OCI-LY7 (cell line): Measurements from ENCODE around the gene CHTF8.

ENCODE experiments used
- CTCF ChIP-seq: fragments of 200-600 bp; sonication (generic); conservative IDR thresholded peaks from 2 replicates; pipeline ENCODE4 v1.5.1; 2014; ENCODE audit warnings: mild to moderate bottlenecking, antibody characterized with exemption, low read length, moderate library complexity, mixed read lengths
- EZH2phosphoT487 ChIP-seq: fragments of 200-600 bp; sonication (generic); IDR thresholded peaks from 2 replicates; pipeline ENCODE4 v1.6.1; 2018; ENCODE audit warnings: low read depth, borderline replicate concordance, mild to moderate bottlenecking, mixed run types, antibody characterized with exemption, low read length, moderate library complexity, mixed read lengths

DNA sequence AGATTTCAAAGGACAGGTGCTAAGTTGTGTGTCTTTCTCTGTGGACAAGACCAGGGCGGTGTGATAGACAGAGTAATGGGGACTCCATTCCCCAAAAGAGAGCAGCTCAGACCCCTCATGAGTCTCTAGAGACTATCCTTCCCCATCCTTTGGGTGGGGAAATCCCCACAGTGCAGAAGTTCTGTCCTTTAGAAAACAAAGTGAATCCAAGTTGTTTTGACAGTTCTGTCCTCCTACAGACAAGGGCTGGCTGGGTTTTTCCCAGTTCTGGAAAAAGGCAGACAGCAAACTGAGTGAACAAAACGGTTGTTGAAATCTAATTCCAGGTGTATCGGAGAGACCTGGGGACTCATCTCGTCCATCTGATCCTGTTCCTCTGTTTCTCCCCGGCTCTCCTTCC, 37.9 kb downstream of the CHTF8 start:
- TF ChIP-seq CTCF (no peak), EZH2phosphoT487 (no peak)
